GM21390 (cell line): Measurements from ENCODE around the gene SCAF1.

Source experiments
- ATAC-seq: cut with Tn5 transposase; IDR thresholded peaks from one replicate; pipeline ENCODE4 v1.9.1; 2021; ENCODE audit not compliant: unreplicated experiment

Gene SCAF1, protein sequence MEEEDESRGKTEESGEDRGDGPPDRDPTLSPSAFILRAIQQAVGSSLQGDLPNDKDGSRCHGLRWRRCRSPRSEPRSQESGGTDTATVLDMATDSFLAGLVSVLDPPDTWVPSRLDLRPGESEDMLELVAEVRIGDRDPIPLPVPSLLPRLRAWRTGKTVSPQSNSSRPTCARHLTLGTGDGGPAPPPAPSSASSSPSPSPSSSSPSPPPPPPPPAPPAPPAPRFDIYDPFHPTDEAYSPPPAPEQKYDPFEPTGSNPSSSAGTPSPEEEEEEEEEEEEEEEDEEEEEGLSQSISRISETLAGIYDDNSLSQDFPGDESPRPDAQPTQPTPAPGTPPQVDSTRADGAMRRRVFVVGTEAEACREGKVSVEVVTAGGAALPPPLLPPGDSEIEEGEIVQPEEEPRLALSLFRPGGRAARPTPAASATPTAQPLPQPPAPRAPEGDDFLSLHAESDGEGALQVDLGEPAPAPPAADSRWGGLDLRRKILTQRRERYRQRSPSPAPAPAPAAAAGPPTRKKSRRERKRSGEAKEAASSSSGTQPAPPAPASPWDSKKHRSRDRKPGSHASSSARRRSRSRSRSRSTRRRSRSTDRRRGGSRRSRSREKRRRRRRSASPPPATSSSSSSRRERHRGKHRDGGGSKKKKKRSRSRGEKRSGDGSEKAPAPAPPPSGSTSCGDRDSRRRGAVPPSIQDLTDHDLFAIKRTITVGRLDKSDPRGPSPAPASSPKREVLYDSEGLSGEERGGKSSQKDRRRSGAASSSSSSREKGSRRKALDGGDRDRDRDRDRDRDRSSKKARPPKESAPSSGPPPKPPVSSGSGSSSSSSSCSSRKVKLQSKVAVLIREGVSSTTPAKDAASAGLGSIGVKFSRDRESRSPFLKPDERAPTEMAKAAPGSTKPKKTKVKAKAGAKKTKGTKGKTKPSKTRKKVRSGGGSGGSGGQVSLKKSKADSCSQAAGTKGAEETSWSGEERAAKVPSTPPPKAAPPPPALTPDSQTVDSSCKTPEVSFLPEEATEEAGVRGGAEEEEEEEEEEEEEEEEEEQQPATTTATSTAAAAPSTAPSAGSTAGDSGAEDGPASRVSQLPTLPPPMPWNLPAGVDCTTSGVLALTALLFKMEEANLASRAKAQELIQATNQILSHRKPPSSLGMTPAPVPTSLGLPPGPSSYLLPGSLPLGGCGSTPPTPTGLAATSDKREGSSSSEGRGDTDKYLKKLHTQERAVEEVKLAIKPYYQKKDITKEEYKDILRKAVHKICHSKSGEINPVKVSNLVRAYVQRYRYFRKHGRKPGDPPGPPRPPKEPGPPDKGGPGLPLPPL

GRCh38 chr19:49641688-49642491, at the start of gene SCAF1:
TSS of gene SCAF1 (plus strand) at chr19:49642209. CDS start at chr19:49645027, 2,818 bp downstream.
- ATAC-seq = peak; percentile 59

GRCh38 chr19:49592486-49593232, 49.4 kb upstream of the SCAF1 start:
- no peak for ATAC-seq

DNA sequence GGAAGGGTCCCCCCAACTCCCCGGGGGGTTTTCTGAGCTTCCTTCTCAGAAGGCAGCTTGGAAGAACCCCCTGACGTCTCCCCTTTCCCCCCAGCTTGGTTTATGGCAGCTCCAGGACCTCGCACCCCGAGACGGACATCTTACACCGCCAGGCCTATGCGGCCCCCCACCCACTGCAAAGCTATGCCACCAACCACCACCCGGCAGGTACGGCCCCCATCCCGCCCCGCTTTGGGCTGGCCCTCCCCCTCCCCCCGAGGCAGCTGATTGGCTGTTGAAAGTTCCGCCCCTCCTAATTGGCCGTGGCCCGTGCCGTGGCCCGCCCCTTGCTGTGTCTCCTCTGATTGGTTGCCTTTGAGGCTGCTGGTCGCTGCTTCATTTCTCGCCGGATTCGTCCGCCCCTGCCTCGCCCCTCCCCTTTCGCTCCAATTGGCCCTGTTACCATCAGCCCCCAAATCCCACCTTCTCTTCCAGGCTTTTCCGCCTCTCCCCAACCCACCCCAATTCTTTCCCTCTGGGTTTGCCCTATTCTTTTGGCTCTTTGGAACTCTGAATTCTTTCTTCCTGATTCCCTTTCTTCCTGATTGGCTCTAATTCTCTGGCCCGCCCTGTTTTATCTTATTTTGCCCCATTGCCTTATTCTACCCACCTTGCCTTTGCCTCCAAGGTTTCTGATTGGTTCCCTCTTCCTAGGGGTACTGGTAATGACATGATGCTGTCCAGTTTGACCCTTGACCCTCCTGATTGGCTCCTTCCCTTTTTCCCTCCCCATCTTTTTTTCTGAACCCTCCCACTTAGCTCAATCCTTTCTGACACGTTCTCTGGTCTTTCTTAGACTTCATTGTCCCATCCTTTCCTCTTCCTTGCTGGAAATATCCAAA, 48.5 kb upstream of the SCAF1 start:
- peak; percentile 44 for ATAC-seq

GRCh38 chr19:49594157-49594992, 47.6 kb upstream of the SCAF1 start:
- ATAC-seq = no peak

DNA sequence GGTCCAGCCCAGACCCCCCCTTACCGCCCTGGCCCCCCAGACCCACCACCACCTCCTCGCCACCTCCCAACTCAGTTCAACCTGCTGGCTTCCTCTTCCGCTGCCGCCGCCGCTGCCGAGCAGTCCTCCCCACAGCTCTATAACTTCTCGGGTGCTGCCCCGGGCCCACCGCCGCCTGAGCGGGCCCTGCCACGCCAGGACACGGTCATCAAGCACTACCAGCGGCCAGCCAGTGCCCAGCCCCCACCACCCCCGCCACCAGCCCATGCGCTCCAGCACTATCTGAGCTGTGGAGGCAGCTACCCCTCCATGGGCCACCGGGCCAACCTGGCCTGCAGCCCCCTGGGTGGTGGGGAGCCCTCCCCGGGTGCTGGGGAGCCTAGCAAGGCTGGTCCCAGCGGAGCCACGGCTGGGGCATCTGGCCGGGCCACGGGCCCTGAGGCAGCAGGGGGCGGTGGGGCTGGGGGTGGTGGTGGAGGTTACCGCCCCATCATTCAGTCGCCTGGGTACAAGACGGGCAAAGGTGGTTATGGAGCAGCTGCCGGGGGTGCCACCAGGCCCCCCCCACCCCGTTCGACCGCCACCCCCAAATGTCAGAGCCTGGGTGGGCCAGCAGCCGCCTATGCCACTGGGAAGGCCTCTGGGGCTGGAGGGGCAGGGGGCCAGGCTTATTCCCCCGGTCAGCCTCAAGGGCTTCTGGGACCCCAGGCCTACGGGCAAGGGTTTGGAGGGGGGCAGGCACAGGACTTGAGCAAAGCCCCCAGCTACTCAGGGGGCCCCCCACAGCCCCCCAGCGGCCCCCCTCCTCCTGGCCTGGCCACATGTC, 46.8 kb upstream of the SCAF1 start:
- no peak for ATAC-seq

DNA sequence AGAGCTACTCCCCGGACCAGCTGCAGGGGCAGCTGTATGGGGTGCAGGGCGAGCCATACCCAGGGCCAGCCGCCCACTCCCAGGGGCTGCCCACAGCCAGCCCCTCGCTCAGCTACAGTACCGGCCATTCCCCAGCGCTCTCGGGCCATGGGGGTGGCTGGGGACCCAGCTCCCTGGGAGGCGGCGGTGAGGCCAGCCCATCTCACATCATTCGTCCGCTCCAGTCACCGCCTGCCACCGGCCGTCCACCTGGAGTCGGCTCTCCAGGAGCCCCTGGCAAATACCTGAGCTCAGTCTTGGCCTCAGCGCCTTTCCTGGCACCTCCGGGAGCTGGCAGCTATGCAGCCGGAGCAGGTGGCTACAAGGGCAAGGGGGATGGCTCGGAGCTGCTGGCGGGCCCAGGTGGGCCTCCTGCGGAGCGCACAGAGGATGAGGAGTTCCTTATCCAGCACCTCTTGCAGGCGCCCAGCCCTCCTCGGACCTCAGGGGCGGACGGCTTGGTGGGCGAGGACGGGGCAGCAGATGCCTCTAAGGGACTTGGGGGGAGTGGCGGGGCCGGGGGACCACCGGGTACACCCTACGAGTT, 46.1 kb upstream of the SCAF1 start:
- no peak for ATAC-seq

DNA sequence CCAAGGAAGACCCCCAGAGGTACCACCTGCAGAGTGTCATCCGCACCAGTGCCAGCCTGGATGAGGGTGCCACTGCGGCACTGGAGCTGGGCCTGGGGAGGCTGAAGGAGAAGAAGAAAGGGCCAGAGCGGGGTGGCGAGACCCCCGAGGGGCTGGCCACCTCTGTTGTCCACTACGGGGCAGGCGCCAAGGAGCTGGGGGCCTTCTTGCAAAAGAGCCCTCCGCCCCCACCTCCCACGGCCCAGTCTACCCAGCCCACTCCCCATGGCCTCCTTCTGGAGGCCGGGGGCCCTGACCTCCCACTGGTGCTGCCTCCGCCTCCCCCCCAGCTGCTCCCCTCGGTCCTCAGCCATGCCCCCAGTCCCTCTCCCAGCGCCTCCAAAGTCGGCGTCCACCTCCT, 45.6 kb upstream of the SCAF1 start:
- ATAC-seq = no peak

DNA sequence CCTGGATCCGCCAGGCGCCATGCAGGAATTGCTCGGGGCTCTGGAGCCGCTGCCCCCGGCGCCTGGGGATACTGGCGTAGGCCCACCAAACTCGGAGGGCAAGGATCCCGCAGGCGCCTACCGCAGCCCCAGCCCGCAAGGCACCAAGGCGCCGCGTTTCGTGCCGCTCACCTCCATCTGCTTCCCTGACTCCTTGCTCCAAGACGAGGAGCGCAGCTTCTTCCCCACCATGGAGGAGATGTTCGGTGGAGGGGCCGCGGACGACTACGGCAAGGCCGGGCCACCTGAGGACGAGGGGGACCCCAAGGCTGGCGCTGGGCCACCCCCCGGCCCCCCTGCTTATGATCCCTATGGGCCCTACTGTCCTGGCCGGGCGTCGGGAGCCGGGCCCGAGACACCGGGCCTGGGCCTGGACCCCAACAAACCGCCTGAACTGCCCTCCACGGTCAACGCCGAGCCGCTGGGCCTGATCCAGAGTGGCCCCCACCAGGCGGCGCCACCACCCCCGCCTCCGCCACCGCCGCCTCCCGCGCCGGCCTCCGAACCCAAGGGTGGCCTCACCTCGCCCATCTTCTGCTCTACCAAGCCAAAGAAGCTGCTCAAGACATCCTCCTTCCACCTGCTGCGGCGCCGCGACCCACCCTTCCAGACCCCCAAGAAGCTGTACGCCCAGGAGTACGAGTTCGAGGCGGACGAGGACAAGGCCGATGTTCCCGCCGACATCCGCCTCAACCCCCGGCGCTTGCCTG, 44.9 kb upstream of the SCAF1 start:
- no peak for ATAC-seq

DNA sequence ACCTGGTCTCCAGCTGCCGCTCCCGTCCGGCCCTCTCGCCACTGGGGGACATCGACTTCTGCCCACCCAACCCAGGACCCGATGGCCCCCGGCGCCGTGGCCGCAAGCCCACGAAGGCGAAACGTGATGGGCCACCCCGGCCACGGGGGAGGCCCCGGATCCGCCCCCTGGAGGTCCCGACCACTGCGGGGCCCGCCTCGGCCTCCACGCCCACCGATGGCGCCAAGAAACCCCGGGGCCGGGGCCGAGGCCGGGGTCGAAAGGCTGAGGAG, 44.4 kb upstream of the SCAF1 start:
- ATAC-seq = no peak

- ATAC-seq = no peak
Observed at GRCh38 chr19:49599378-49600295, 42.4 kb upstream of the SCAF1 start.

DNA sequence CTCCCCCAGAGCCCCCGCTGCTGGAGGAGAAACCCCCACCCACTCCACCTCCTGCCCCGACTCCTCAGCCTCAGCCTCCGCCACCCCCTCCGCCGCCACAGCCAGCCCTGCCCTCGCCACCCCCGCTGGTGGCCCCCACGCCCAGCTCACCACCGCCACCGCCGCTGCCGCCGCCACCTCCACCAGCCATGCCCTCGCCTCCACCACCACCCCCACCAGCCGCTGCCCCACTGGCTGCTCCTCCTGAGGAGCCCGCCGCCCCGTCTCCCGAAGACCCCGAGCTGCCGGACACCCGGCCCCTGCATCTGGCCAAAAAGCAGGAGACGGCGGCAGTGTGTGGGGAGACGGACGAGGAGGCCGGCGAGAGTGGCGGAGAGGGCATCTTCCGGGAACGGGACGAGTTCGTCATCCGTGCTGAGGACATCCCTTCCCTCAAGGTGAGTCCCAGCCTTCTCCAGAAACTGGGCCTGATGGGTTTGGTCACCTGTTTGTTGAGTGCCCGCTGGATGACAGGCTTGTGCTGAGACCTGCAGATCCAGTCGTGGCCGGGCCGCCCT, 40.4 kb upstream of the SCAF1 start:
- no peak for ATAC-seq

GRCh38 chr19:49602806-49603205, 39.2 kb upstream of the SCAF1 start:
- ATAC-seq = no peak

- no peak for ATAC-seq
Observed at GRCh38 chr19:49605605-49606004, 36.4 kb upstream of the SCAF1 start.

DNA sequence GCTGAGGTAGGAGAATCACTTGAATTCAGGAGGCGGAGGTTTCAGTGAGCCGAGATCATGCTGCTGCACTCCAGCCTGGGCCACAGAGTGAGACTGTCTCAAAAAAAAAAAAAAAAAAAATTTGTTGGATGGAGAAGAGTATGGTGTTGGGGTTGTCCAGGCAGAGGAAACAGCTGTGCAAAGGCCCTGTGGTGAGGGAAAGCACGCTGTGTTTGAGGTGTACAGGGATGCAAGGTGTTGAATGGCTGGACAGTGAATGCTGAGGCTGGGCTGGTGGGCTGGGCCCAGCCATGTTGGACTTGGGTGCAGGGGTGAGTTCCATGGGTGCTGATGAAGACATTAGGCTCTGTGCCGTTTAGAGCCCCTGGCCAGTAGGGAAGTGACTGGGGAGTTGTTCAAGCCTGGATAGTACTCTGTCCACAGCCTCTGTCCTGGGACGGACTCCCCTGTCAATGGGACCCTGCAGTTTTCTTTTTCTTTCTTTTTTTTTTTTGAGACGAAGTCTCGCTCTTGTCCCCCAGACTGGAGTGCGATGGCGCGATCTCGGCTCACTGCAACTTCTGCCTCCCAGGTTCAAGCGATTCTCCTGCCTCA, 32.4 kb upstream of the SCAF1 start:
- no peak for ATAC-seq
